ENCODE measurements around the gene ORAI2.
"Not testable (repeated sequence)": the region's sequence is repeated elsewhere in the genome, so short reads cannot be mapped to it uniquely, and the experiment has no call there.

Gene ORAI2

GRCh38 chr7:102450242-102450641 lies 16.9 kb downstream of the ORAI2 start:
- DNase-seq: peak; percentile 7

DNA sequence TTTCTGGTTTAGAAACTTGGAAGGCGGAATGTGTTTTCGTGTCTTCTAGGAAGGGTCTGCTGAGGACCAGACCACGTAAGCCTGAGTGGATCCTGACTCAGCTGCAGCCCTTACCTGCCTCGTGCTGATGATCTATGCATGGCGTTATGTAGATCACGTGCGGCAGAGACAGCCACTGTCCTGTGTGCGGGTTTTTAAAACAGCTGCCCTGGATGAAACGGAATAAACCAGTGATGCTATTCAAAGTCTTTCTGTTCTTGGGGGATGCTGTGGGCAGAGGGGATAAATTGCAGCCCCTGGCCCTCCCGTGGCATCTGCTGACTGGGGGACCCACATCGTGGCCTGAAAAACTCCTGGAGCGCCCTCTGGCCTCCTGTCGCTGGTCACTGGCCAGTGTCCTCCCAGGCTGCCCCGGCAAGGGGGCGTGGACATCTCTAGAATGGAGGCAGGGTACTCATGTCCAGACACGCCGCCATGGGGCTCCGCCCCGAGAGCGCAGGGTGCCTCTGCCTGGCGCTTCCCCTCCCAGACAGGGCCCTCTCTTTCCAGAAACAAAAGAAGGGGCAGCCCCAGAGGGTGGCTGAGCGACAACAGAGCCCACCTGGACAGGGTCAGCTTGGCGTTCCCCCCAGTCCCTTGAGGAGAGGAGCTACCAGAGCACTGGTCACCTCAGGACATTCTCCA lies 18.1 kb downstream of the ORAI2 start:
- DNase-seq: no peak

DNA sequence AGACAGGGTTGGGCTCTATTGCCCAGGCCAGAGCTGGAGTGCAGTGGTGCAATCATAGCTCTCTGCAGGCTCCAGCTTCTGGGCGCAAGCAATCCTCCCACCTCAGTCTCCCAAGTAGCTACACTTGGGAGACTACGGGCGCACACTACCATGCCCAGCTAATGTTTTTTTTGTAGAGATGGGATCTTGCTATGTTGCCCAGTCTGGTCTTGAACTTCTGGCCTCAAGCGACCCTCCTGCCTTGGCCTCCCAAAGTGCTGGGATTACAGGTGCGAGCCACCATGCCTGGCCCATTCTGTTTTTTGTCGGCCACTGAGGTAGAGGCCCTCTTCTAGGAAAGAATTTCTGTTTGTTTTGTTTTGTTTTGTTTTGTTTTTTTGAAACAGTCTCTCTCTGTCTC lies 19.1 kb downstream of the ORAI2 start:
- no peak for DNase-seq

DNA sequence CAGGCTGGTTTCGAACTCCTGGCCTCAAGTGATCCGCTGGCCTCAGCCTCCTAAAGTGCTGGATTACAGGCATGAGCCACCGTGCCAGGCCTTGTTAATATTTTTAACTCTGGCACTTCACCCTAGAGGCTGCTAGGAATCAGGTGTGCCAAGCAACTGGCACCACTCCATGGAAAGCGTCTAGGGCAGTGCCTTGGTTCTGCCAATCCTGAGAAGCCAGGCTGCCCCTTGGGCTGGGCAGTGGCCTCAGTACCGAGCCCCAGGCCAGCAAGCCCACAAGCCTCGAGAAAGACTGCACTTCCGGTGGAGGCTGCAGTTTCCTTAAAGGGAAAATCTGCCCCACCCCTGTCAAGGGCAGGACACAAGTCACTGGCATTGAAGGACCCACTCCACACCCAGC lies 19.9 kb downstream of the ORAI2 start:
- DNase-seq: no peak

DNA sequence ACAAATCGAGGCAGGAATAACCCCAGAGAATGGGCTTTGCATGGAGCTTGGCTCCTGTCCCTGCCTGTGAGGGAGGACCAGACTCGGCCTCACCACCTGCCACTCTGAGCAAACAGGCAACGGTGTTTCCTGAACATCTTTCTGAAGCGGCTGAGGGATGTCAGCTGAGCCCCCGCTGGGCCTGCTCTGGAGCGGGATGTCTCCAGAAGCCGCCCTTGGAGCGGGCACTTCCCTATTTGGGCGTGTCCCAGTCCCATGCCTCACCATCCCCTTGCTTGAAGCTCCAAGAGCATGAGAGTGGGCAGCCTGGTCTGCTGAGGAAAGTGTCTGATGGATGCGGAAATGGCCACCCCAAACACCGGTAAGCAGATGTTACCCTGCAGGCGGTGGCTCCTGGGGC lies 21.1 kb downstream of the ORAI2 start:
- no peak for DNase-seq

DNA sequence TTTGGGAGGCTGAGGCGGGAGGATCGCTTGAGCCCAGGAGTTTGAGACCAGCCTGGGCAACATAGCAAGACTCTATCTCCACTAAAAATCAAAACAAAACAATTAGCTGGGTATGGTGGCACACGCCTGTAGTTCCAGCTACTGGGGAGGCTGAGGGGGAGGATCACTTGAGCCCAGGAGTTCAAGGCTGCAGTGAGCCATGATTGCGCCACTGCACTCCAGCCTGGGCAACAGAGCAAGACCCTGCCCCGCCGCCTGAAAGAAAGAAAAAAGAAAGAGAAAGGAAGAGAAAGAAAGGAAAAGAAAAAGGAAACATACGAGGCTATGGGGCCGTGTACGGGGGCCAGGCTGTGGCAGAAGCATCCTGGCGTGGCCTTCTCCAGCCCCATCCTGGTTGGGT lies 21.6 kb downstream of the ORAI2 start:
- DNase-seq: not testable (repeated sequence)

GRCh38 chr7:102455596-102455995 lies 22.2 kb downstream of the ORAI2 start:
- no peak for DNase-seq

DNA sequence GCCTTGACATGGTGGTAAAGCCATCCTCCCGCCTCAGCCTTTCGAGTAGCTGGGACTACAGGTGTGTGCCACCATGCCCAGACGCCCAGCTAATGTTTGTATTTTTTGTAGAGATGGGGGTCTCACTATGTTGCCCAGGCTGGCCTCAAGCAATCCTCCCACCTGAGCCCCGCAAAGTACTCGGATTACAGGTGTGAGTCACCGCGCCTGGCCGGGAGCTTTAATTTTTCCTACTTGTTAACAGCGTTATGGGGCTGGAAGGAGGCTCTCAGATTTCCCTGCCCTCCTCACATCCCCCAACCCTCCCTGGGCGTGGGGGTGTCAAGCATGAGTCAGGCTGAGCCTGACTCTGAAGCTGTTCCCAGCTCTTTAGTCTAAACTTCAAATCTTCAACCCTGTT lies 23.0 kb downstream of the ORAI2 start:
- DNase-seq: no peak

- no peak for DNase-seq
These were observed 24.1 kb downstream of the ORAI2 start for GRCh38 chr7:102457352-102457924.

GRCh38 chr7:102459221-102459844 lies 26.0 kb downstream of the ORAI2 start:
- no peak for DNase-seq

GRCh38 chr7:102460467-102460866 lies 27.1 kb downstream of the ORAI2 start:
- DNase-seq: no peak

DNA sequence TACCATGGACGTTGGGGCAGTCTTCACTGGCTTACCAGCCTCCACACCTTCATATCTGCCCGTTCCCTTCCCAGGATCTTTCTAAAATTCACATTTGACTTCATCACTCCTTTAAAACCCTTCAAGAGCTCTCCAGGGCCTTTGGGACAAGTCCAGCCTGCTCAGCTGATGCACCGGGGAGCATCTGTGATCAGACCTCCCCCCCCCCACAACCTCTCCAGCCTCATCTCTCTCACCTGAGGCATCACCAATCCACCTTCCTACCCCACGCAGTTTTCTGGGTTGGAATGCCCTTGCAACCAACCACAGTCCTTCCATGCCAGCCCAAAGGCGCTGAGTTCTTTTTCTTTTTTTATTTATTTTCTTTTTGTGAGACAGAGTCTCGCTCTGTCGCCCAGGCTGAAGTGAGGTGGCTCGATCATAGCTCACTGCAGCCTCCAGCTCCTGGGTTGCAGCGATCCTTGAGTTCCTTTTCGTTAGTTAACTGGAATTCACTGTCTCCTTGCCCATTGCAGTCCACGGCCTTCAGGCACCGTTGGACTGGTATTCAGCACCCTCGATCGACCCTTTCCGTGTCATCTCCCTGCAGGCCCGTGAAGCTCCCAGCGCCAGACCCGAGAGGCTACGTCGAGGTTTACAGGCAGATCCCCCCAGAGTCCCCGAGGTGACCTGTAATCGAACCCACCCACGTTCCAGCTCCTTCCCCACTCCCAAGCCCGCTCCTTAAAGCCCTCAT lies 30.6 kb downstream of the ORAI2 start:
- DNase-seq: no peak

DNA sequence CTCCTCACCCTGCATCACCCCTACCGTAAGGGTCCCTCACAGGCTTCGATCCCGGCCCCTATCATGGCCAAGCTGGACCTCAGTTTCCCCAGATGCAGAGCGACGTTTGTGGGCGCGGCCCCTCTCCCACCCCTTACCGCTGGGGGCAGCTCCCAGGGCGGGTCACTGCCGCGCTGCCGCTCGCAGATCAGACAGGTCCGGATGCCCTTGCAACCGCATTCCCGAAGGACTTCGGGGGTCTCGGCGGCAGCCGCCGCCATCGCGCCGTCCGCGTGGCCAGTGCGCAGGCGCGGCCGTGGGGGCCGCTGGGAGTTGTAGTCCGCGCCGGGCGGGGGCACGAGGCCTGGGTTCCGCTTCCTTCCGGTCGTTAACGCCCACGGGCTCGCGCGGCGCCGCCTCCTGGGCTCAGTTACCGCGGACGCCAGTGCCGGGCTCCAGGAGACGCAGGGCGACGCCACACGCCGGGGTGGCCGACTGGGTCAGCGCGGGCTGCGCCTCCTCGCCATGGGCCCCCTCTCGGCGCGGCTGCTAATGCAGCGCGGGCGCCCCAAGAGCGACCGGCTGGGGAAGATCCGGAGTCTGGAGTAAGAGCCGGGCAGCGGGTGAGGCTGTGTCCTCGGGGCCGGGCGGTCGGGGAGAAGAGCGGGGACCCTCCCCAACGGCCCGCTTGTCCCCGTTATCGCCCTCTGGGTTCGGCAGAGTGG lies 31.4 kb downstream of the ORAI2 start, which contains the start of the genes ALKBH4 and LRWD1:
Gene ALKBH4, minus strand, starts transcription at position 287 of the 704 bp plus-strand sequence. Its CDS starts 27 bp downstream, at position 260.
Gene LRWD1, plus strand, starts transcription at position 408 of the 704 bp plus-strand sequence. Its CDS starts 97 bp downstream, at position 505.
- DNase-seq: peak; percentile 29

DNA sequence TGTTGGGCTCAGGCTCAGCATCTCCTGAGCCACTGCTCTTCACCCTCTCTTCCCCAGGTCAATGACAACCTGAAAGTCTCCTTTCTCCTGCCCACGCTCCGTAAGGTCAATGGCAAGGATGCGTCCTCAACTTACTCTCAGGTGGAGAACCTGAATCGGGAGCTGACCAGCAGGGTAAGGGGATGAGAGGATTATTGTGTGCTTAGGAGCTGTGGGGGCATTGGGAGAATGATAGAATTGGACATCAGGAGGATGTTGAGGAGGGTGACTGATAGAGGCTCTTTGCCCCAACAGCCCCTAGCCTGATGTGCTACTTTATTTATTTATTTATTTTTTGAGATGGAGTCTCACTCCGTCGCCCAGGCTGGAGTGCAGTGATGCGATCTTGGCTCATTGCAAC lies 32.7 kb downstream of the ORAI2 start:
- DNase-seq: no peak

DNA sequence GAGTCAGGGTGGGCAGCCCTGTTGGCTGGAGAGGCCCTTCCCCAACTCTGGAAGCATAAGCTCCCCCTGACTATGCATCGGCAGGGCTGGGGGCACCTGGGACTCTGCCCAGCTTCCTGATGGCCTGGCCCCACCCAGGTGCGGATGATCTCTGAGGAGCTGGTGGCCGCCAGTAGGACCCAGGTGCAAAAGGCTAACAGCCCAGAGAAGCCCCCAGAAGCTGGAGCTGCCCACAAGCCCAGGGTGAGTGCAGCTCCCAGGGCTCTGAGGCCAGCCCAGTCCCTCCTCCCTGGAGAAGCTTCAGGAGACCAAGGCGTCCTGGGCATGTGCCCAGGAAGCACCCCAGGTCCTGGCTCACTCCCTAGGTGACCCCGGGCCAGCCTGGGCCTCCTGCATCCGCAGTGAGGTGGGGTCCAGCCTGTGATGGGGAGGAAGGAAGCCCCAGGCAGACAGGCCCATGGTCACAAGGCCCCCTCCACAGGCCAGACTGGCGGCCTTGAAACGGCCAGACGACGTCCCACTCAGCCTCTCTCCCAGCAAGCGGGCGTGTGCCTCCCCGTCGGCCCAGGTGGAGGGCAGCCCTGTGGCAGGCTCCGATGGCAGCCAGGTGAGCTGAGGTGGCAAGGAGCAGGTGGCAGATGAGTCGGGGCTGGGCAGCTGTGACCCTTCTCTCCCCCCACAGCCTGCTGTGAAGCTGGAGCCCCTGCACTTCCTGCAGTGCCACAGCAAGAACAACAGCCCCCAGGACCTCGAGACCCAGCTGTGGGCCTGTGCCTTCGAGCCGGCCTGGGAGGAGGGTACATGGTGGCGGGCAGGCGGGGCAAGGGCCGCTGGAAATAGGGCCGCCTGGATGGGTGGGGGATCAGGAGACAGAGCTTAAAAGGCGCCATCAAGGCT lies 34.5 kb downstream of the ORAI2 start:
- no peak for DNase-seq

GRCh38 chr7:102468478-102469350 lies 35.3 kb downstream of the ORAI2 start:
- DNase-seq: no peak

DNA sequence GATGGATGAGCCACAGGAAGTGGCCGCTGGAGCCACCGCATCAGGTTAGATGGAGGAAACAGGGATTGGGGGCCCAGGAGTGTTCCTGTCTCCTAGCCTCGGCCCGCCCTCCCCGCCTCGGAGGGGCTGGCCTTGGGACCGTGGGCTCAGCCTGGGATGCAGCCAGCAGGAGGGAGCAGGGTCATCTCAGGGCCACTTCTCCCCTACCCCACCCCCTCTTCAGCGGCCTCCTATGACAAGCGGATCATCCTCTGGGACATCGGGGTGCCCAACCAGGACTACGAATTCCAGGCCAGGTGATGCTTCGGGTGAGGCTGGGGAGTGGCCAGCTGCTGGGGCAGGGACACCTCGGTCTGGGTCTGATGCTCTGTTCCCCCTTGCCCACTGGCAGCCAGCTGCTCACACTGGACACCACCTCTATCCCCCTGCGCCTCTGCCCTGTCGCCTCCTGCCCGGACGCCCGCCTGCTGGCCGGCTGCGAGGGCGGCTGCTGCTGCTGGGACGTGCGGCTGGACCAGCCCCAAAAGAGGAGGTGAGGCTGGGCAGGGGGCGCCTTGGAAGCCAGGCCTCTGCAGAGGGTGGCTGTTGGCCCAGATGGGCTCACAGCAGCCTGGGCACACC lies 36.1 kb downstream of the ORAI2 start:
- DNase-seq: no peak

DNA sequence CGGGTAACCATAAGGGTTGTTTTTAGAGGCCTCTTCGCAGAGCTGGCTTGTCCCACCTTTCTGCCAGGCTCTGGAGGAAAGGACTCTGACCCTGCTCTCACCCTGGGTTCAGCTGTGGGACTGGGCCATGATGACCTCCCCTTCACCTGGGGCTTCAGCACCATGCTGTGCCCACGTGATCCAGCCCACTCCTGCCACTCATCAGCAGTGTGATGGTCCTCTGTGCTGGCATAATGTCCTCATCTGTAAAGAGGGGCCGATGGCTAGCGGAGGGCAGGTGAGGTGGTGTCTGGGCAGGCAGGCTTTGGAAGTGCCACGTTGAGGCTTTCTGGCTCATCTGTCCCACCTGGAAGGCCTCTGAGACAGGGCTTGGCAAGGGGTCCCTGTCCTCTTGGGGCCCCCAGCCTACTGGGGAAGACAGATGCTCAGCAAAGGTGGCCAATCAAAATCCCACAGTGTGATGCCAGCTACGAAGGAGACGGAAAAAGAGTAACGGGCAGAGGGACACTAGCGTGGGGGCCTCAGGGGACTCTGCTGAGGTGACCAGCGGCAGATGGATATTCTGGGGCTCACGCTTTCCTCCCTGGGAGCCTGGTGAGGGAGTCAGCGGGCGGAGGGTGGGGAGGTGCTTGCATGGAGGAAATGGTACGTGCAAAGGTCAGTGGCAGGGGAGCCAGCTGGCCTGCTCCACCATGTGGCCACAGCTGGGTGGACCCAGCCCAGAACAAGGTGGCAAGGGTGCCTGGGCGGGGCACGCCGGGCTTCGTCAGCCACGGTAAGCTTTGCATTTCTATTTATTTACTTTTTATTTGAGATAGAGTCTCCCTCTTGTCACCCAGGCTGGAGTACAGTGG lies 36.8 kb downstream of the ORAI2 start:
- DNase-seq: no peak

DNA sequence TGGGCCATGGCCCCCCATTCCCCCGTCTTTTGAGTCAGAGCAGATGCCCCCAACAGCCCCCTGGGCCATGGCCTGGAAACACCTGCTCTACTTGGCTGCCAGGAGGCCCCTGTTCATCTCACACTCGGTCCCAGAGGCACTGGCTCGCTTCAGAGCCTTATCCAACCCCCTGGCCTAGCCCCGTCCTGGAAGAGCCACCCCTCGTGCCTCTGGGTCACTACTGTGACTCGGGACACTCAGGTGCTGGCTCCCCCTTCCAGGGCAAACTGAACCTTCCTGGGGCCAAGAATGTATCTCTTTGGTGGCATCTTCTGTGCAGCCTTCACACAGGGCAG lies 38.4 kb downstream of the ORAI2 start:
- DNase-seq: no peak
